WTC11 (cell line): ENCODE measurements around the gene JAGN1. TPM values are rescaled to one million over a fixed set of nuclear protein-coding genes. Genes with fewer than 3 reads are reported as not detected.

Experiments
- CBFB ChIP-seq: sonication (generic); formaldehyde crosslinking; IDR thresholded peaks from 2 replicates; pipeline ENCODE4 v1.8.1; 2022; ENCODE audit warnings: mild to moderate bottlenecking, low read depth, missing genetic modification reagents
- CREB1 ChIP-seq: sonication (generic); formaldehyde crosslinking; IDR thresholded peaks from 2 replicates; pipeline ENCODE4 v1.8.0; 2023; ENCODE audit warnings: mild to moderate bottlenecking, missing genetic modification reagents
- CREM ChIP-seq: sonication (generic); formaldehyde crosslinking; IDR thresholded peaks from 2 replicates; pipeline ENCODE4 v1.8.1; 2022; ENCODE audit warnings: mild to moderate bottlenecking, missing genetic modification reagents, moderate library complexity
- ESRRA ChIP-seq: sonication (generic); formaldehyde crosslinking; IDR thresholded peaks from 2 replicates; pipeline ENCODE4 v1.8.1; 2022; ENCODE audit warnings: mild to moderate bottlenecking, missing genetic modification reagents, borderline replicate concordance
- ETV6 ChIP-seq: sonication (generic); formaldehyde crosslinking; IDR thresholded peaks from 2 replicates; pipeline ENCODE4 v1.8.1; 2022; ENCODE audit warnings: mild to moderate bottlenecking, missing genetic modification reagents
- FOXK1 ChIP-seq: sonication (generic); formaldehyde crosslinking; IDR thresholded peaks from 2 replicates; pipeline ENCODE4 v1.8.0; 2022; ENCODE audit warnings: mild to moderate bottlenecking, moderate library complexity, missing genetic modification reagents
- HMGA2 ChIP-seq: fragments of 250-450 bp; sonication (Bioruptor Pico); IDR thresholded peaks from 2 replicates; pipeline ENCODE4 v1.4.0; 2021; ENCODE audit warnings: mild to moderate bottlenecking, moderate library complexity
- MXD4 ChIP-seq: fragments of 250-450 bp; sonication (Bioruptor Pico); IDR thresholded peaks from 2 replicates; pipeline ENCODE4 v1.8.0; 2021; ENCODE audit warnings: mild to moderate bottlenecking, moderate library complexity, borderline replicate concordance
- NR1H2 ChIP-seq: sonication (generic); formaldehyde crosslinking; IDR thresholded peaks from 2 replicates; pipeline ENCODE4 v1.9.0; 2021; ENCODE audit warnings: mild to moderate bottlenecking, moderate library complexity, missing genetic modification reagents
- NR3C1 ChIP-seq: sonication (generic); formaldehyde crosslinking; conservative IDR thresholded peaks from 2 replicates; pipeline ENCODE4 v1.8.1; 2023; ENCODE audit warnings: low read depth, mild to moderate bottlenecking, missing genetic modification reagents
- RELA ChIP-seq: sonication (generic); formaldehyde crosslinking; IDR thresholded peaks from 2 replicates; pipeline ENCODE4 v1.8.1; 2022; ENCODE audit warnings: missing genetic modification reagents, mild to moderate bottlenecking, borderline replicate concordance
- TCF7 ChIP-seq: sonication (generic); formaldehyde crosslinking; IDR thresholded peaks from 2 replicates; pipeline ENCODE4 v1.8.0; 2022; ENCODE audit warnings: mild to moderate bottlenecking, low read depth, missing genetic modification reagents, moderate library complexity
- ZNF232 ChIP-seq: sonication (generic); formaldehyde crosslinking; IDR thresholded peaks from 2 replicates; pipeline ENCODE4 v1.8.0; 2022; ENCODE audit warnings: mild to moderate bottlenecking, missing genetic modification reagents
- ZNF317 ChIP-seq: sonication (generic); formaldehyde crosslinking; IDR thresholded peaks from 2 replicates; pipeline ENCODE4 v1.8.1; 2023; ENCODE audit warnings: low read depth, mild to moderate bottlenecking, moderate library complexity, missing genetic modification reagents, borderline replicate concordance
- ZNF423 ChIP-seq: fragments of 250-450 bp; sonication (Bioruptor Pico); IDR thresholded peaks from 2 replicates; pipeline ENCODE4 v2.1.2; 2022; ENCODE audit warnings: mild to moderate bottlenecking, moderate library complexity
- total RNA-seq: library from RNA; stranded (reverse); gene quantifications from 3 replicates; pipeline ENCODE4 v1.2.3, GENCODE V29; 2021
- TF ChIP-seq, protein P1 (sequence below): sonication (generic); formaldehyde crosslinking; IDR thresholded peaks from 2 replicates; pipeline ENCODE4 v1.8.0; 2022; ENCODE audit warnings: missing genetic modification reagents
- TF ChIP-seq, protein P2 (sequence below): sonication (generic); formaldehyde crosslinking; conservative IDR thresholded peaks from 2 replicates; pipeline ENCODE4 v1.8.1; 2022; ENCODE audit warnings: mild to moderate bottlenecking, missing genetic modification reagents
- TF ChIP-seq, protein P3 (sequence below): sonication (generic); formaldehyde crosslinking; IDR thresholded peaks from 2 replicates; pipeline ENCODE4 v1.8.0; 2023; ENCODE audit warnings: mild to moderate bottlenecking, missing genetic modification reagents
- TF ChIP-seq, protein P4 (sequence below): sonication (generic); formaldehyde crosslinking; IDR thresholded peaks from 2 replicates; pipeline ENCODE4 v1.8.1; 2023; ENCODE audit warnings: mild to moderate bottlenecking, missing genetic modification reagents, moderate library complexity
- TF ChIP-seq, protein P5 (sequence below): sonication (generic); formaldehyde crosslinking; IDR thresholded peaks from 2 replicates; pipeline ENCODE4 v1.8.0; 2022; ENCODE audit warnings: mild to moderate bottlenecking, missing genetic modification reagents
- TF ChIP-seq, protein P6 (sequence below): fragments of 250-450 bp; sonication (Bioruptor Pico); IDR thresholded peaks from 2 replicates; pipeline ENCODE4 v1.9.0; 2021; ENCODE audit warnings: mild to moderate bottlenecking
- TF ChIP-seq, protein P7 (sequence below): sonication (generic); formaldehyde crosslinking; IDR thresholded peaks from 2 replicates; pipeline ENCODE4 v1.8.1; 2022; ENCODE audit warnings: mild to moderate bottlenecking, moderate library complexity, missing genetic modification reagents
- TF ChIP-seq, protein P8 (sequence below): fragments of 250-450 bp; sonication (Bioruptor Pico); IDR thresholded peaks from 2 replicates; pipeline ENCODE4 v2.1.2; 2022; ENCODE audit warnings: mild to moderate bottlenecking, moderate library complexity
- TF ChIP-seq, protein P9 (sequence below): sonication (generic); formaldehyde crosslinking; IDR thresholded peaks from 2 replicates; pipeline ENCODE4 v1.8.1; 2022; ENCODE audit warnings: mild to moderate bottlenecking, missing genetic modification reagents, moderate library complexity, borderline replicate concordance

The JAGN1 gene
- total RNA-seq, 1 experiment from 2014 or later, result 25.6 TPM

DNA sequence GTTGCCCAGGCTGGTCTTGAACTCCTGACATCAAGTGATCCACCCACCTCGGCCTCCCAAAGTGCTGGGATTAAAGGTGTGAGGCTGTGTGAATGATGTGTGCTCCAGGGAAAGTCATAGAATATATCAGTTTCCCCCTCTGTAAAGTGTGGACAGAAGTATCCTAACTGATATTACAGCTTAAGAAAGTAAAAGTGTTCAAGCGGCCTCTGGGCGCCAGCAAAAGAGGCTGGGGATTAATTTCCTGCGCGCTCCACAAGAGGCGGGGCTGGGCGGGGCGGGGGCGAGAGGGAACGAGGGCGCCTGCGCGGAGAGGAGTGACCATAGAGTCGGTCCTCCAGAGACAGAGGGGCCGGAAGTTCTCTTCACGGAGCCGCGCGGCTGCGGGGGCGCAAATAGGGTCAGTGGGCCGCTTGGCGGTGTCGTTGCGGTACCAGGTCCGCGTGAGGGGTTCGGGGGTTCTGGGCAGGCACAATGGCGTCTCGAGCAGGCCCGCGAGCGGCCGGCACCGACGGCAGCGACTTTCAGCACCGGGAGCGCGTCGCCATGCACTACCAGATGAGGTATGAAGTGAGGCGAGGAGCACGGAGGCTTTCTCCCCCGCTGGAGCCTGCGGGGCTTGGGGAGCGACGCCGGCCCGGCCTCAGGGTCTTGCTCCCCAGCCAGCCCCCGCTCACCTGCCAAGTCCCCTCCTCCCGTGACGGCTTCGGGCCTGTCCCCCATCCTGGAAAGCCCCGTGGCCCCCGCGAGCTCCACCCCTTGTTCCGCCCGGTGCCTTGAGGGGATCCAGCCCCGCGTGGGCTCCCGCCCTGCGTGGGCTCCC, at the start of gene JAGN1 (continued):
- TF ChIP-seq, protein P1, sequence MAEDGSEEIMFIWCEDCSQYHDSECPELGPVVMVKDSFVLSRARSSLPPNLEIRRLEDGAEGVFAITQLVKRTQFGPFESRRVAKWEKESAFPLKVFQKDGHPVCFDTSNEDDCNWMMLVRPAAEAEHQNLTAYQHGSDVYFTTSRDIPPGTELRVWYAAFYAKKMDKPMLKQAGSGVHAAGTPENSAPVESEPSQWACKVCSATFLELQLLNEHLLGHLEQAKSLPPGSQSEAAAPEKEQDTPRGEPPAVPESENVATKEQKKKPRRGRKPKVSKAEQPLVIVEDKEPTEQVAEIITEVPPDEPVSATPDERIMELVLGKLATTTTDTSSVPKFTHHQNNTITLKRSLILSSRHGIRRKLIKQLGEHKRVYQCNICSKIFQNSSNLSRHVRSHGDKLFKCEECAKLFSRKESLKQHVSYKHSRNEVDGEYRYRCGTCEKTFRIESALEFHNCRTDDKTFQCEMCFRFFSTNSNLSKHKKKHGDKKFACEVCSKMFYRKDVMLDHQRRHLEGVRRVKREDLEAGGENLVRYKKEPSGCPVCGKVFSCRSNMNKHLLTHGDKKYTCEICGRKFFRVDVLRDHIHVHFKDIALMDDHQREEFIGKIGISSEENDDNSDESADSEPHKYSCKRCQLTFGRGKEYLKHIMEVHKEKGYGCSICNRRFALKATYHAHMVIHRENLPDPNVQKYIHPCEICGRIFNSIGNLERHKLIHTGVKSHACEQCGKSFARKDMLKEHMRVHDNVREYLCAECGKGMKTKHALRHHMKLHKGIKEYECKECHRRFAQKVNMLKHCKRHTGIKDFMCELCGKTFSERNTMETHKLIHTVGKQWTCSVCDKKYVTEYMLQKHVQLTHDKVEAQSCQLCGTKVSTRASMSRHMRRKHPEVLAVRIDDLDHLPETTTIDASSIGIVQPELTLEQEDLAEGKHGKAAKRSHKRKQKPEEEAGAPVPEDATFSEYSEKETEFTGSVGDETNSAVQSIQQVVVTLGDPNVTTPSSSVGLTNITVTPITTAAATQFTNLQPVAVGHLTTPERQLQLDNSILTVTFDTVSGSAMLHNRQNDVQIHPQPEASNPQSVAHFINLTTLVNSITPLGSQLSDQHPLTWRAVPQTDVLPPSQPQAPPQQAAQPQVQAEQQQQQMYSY (CRISPR knock-in tag), result no peak
- TF ChIP-seq NR1H2 (CRISPR knock-in tag) (no peak), ZNF232 (CRISPR knock-in tag) (peak; percentile 79; the same call in 1 of the 2 replicates), CBFB (CRISPR knock-in tag) (no peak), ZNF317 (CRISPR knock-in tag) (no peak), ZNF423 (CRISPR knock-in tag) (no peak), NR3C1 (no peak), ESRRA (peak; percentile 67; the same call in 1 of the 2 replicates), RELA (peak; percentile 72; the same call in 1 of the 2 replicates), HMGA2 (CRISPR knock-in tag) (no peak), ETV6 (CRISPR knock-in tag) (peak; percentile 73), TCF7 (CRISPR knock-in tag) (no peak), MXD4 (no peak), FOXK1 (CRISPR knock-in tag) (peak; percentile 53), CREM (CRISPR knock-in tag) (peak; percentile 20; the same call in 1 of the 2 replicates), CREB1 (CRISPR knock-in tag) (no peak)
- TF ChIP-seq, protein P2, sequence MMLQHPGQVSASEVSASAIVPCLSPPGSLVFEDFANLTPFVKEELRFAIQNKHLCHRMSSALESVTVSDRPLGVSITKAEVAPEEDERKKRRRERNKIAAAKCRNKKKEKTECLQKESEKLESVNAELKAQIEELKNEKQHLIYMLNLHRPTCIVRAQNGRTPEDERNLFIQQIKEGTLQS (CRISPR knock-in tag), result no peak
- TF ChIP-seq, protein P3, sequence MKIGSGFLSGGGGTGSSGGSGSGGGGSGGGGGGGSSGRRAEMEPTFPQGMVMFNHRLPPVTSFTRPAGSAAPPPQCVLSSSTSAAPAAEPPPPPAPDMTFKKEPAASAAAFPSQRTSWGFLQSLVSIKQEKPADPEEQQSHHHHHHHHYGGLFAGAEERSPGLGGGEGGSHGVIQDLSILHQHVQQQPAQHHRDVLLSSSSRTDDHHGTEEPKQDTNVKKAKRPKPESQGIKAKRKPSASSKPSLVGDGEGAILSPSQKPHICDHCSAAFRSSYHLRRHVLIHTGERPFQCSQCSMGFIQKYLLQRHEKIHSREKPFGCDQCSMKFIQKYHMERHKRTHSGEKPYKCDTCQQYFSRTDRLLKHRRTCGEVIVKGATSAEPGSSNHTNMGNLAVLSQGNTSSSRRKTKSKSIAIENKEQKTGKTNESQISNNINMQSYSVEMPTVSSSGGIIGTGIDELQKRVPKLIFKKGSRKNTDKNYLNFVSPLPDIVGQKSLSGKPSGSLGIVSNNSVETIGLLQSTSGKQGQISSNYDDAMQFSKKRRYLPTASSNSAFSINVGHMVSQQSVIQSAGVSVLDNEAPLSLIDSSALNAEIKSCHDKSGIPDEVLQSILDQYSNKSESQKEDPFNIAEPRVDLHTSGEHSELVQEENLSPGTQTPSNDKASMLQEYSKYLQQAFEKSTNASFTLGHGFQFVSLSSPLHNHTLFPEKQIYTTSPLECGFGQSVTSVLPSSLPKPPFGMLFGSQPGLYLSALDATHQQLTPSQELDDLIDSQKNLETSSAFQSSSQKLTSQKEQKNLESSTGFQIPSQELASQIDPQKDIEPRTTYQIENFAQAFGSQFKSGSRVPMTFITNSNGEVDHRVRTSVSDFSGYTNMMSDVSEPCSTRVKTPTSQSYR, result no peak
- TF ChIP-seq, protein P4, sequence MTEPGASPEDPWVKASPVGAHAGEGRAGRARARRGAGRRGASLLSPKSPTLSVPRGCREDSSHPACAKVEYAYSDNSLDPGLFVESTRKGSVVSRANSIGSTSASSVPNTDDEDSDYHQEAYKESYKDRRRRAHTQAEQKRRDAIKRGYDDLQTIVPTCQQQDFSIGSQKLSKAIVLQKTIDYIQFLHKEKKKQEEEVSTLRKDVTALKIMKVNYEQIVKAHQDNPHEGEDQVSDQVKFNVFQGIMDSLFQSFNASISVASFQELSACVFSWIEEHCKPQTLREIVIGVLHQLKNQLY (CRISPR knock-in tag), result no peak
- TF ChIP-seq, protein P5, sequence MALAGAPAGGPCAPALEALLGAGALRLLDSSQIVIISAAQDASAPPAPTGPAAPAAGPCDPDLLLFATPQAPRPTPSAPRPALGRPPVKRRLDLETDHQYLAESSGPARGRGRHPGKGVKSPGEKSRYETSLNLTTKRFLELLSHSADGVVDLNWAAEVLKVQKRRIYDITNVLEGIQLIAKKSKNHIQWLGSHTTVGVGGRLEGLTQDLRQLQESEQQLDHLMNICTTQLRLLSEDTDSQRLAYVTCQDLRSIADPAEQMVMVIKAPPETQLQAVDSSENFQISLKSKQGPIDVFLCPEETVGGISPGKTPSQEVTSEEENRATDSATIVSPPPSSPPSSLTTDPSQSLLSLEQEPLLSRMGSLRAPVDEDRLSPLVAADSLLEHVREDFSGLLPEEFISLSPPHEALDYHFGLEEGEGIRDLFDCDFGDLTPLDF (CRISPR knock-in tag), result no peak
- TF ChIP-seq, protein P6, sequence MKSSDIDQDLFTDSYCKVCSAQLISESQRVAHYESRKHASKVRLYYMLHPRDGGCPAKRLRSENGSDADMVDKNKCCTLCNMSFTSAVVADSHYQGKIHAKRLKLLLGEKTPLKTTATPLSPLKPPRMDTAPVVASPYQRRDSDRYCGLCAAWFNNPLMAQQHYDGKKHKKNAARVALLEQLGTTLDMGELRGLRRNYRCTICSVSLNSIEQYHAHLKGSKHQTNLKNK (CRISPR knock-in tag), result no peak
- TF ChIP-seq, protein P7, sequence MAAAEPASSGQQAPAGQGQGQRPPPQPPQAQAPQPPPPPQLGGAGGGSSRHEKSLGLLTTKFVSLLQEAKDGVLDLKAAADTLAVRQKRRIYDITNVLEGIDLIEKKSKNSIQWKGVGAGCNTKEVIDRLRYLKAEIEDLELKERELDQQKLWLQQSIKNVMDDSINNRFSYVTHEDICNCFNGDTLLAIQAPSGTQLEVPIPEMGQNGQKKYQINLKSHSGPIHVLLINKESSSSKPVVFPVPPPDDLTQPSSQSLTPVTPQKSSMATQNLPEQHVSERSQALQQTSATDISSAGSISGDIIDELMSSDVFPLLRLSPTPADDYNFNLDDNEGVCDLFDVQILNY (CRISPR knock-in tag), result no peak
- TF ChIP-seq, protein P8, sequence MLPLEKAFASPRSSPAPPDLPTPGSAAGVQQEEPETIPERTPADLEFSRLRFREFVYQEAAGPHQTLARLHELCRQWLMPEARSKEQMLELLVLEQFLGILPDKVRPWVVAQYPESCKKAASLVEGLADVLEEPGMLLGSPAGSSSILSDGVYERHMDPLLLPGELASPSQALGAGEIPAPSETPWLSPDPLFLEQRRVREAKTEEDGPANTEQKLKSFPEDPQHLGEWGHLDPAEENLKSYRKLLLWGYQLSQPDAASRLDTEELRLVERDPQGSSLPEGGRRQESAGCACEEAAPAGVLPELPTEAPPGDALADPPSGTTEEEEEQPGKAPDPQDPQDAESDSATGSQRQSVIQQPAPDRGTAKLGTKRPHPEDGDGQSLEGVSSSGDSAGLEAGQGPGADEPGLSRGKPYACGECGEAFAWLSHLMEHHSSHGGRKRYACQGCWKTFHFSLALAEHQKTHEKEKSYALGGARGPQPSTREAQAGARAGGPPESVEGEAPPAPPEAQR (CRISPR knock-in tag), result no peak
- TF ChIP-seq, protein P9, sequence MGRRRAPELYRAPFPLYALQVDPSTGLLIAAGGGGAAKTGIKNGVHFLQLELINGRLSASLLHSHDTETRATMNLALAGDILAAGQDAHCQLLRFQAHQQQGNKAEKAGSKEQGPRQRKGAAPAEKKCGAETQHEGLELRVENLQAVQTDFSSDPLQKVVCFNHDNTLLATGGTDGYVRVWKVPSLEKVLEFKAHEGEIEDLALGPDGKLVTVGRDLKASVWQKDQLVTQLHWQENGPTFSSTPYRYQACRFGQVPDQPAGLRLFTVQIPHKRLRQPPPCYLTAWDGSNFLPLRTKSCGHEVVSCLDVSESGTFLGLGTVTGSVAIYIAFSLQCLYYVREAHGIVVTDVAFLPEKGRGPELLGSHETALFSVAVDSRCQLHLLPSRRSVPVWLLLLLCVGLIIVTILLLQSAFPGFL, result no peak
